Measurements from ENCODE around the gene SLC7A4.
"Not testable (repeated sequence)": the region's sequence is repeated elsewhere in the genome, so short reads cannot be mapped to it uniquely, and the experiment has no call there.

Gene SLC7A4

DNA sequence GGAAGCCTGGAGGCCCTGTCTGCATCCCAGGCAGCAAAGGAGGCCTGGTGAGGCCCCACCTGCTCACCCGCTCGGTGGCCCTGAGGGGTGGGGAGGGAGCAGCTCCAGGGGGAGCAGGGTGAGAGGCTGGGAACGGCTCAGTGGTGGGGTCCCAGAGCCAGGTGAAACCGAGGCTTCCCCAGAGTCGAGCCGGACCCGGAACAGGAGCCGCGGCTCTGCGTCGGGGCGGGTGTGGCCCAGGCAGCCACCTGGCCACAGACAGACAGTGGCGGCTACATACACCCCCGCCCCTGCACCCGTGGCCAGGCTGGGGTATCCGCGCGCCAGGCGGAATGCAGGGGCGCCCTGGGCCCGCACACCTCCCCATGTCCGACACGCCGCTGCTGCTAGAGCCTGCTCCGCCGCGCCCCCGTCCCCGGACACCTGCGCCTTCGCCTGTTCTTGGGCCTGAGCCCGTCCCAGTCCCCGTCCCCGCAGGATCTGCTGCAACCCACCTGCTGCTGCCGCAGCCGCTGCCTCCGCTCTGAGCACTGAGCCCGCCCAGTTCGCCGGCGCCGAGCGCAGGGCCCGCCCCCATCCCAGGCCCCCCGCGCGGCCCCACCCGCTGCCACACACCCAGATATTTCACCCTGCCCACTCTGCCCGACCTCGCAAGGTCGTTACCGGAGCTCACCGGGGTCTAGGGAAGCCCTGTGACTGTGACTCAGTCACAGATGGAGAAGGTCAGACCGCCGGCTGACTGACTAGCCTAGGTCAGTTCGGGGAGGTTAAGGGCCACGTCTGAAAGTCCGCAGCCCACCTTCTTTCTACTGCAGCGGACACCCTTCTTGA, at the start of gene SLC7A4:
Gene SLC7A4 (minus strand): TSS at position 525 of the 831 bp plus-strand sequence. CDS start 749 bp downstream, outside the sequence.
- DNase-seq: no peak

DNA sequence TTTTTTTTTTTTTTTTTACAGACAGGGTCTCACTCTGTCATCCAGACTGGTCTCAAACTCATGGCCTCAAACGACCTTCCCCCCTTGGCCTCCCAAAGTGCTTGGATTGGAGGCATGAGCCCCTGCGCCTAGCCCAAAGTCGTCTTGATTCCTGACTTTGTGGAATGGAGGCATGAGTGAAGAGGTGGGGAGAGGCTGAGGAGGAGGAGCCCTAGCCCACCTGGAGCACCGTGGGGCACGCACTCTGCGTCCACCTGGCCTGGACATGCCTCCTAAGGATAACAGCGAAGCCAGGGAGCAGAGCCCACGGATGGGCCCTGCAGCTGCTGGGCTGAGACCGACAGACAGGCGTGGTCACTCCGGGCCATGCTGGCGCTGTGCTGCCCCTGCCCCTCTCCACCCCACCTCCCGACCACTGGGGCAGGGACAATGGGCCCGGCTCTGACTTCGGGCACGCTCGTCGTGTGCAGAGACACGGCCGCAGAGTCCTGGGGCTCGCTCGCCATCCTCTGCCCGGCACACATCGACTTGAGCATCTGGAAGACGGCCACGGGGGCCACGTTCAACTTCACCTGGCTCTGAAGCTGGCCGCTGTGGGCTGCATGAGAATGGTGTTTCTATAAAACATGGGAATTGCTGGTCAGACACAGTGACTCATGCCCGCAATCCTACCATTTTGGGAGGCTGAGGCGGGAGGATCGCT, 48.2 kb upstream of the SLC7A4 start:
- no peak for DNase-seq

DNA sequence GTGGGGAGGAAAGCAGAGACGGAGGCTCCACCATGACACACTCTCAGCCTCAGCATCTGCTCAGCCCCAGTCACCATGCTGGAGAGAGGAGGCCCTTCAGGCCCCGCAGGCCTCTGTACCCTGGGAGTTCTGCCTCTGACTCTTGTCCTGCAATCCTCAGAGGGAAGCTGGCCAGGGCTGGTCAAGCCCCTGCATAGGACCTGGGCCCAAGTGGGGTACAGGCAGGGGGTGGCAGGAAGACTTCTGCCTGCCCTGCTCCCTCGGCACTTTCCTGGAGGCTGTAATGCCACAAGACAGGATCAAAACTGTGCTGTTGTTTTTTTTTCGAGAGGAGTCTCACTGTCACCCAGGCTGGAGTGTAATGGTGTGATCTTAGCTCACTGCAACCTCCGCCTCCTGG, 47.1 kb upstream of the SLC7A4 start:
- no peak for DNase-seq

GRCh38 chr22:21078916-21079315, 46.6 kb upstream of the SLC7A4 start:
- DNase-seq: no peak

- no peak for DNase-seq
These were observed 45.6 kb upstream of the SLC7A4 start for GRCh38 chr22:21077884-21078508.

- no peak for DNase-seq
These were observed 44.7 kb upstream of the SLC7A4 start for GRCh38 chr22:21076912-21077625.

DNA sequence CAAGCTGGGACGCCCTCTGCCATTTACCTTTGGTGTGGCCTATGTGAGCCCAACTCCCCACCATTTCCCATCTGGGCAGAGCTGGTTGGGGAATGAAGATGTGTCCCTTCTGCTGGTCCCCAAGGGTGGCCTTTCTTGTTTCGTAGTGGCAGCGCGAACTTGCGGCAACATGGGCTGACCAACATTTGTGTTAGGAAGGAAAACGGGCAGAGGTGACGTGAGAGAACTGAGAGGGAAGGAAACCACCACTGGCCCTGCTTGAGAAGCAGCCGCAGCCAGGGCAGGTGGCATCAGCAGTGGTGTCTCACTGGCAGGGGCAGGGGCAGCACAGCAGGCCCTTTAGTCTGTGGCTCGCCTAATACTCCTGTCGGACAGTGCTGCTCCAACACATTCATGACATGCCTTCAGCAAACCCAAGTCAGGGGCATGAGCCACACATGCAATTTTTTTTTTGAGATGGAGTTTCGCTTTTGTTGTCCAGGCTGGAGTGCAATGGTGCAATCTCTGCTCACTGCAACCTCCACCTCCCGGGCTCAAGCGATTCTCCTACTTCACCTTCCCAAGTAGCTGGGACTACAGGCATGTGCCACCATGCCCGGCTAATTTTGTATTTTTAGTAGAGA, 43.3 kb upstream of the SLC7A4 start:
- no peak for DNase-seq

DNA sequence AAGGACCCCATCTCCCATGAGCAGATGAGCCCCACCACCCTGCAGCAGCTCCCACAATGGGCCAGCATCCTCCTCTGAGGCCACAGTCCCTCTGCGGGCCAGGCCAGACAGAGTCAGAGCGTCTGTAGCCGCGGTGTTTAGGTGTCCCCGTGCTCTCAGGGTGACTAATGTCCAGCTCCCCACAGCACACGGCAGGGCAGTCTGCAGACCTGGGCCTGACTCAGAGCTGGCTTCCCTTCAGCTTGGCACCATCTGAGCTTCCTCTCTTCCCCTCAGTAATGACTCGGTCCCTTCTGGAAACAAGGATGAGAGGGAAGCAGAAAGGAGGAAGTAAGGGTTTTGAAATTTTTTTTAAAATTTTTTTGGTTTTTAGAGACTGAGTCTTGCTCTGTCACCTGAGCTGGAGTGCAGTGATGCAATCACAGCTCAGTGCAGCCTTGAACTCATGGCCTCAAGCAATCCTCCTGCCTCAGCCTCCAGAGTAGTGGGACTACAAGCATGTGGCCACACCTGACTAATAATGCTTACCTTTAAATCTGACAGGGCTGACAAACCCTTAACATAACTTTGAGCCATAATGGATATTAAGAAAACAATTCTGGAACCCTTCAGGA, 41.8 kb upstream of the SLC7A4 start:
- no peak for DNase-seq

DNA sequence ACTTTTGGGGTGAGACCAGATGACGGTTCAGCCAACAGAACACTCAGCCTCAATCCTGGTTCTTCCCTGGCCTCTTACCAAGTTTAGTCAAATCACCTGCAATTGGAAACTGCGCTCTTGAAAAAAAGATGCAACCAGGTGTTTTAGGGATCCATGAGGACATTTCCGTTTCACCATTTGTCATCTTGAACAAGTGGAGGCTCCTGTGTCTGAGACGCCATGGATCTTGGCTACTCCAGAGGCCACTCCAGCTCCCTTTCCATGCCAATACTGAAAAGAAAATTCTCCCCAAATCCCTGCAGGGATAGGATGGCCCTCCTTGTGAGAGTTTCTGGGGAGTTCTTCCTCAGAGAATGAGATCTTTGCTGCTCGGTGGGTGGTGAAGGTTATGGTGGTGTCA, 41.1 kb upstream of the SLC7A4 start:
- DNase-seq: no peak

GRCh38 chr22:21073023-21073422, 40.7 kb upstream of the SLC7A4 start:
- DNase-seq: no peak

GRCh38 chr22:21071796-21072195, 39.4 kb upstream of the SLC7A4 start:
- not testable (repeated sequence) for DNase-seq

- no peak for DNase-seq
These were observed 38.6 kb upstream of the SLC7A4 start for GRCh38 chr22:21070690-21071615.

DNA sequence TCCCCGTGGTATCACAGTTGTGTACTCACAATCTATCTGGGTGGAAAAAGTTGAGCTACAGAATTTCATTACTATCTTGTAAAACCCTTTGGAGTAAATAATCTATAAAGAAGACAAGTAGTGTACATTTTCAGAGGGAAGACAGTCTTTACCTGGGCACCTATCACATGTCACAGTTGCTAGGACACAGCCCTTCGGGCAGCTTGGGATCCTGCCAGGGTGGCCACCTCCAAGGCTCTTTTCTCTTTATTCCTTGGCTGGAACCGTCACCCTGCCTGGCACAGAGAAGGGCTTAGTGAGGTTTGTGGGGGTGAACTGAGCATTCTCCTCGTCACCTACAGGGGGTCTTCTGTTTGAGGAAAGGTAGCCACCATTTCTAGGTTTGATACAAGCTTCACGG, 37.0 kb upstream of the SLC7A4 start:
- no peak for DNase-seq

- no peak for DNase-seq
These were observed 36.4 kb upstream of the SLC7A4 start for GRCh38 chr22:21068681-21069276.

GRCh38 chr22:21067901-21068680, 35.7 kb upstream of the SLC7A4 start:
- no peak for DNase-seq

GRCh38 chr22:21067075-21067900, 34.9 kb upstream of the SLC7A4 start:
- DNase-seq: no peak

GRCh38 chr22:21064917-21065864, 32.8 kb upstream of the SLC7A4 start:
- DNase-seq: no peak

GRCh38 chr22:21064425-21064824, 32.1 kb upstream of the SLC7A4 start:
- not testable (repeated sequence) for DNase-seq
